SK-N-SH (cell line): ENCODE measurements around the gene FAM170A.

Source experiments
- GATA2 ChIP-seq: sonication (generic); formaldehyde crosslinking; IDR thresholded peaks from 2 replicates; pipeline ENCODE4 v1.5.0; 2020; ENCODE audit warnings: mild to moderate bottlenecking, missing genetic modification reagents
- JUND ChIP-seq: IDR thresholded peaks from 2 replicates; pipeline ENCODE4 v1.4.0; 2012
- POLR2AphosphoS5 ChIP-seq: IDR thresholded peaks from 2 replicates; pipeline ENCODE4 v1.6.1; 2012; ENCODE audit warnings: low read depth, low read length
- RFX5 ChIP-seq: IDR thresholded peaks from 2 replicates; pipeline ENCODE4 v1.6.1; 2012; ENCODE audit warnings: mild to moderate bottlenecking, improper control_type of control experiment, low read length
- SMC3 ChIP-seq: IDR thresholded peaks from 2 replicates; pipeline ENCODE4 v1.6.1; 2012; ENCODE audit warnings: low read depth, low read length, improper control_type of control experiment
- USF1 ChIP-seq: IDR thresholded peaks from 2 replicates; pipeline ENCODE4 v1.4.0; 2012; ENCODE audit warnings: low read depth, borderline replicate concordance
- USF2 ChIP-seq: fragments of 150-350 bp; IDR thresholded peaks from 2 replicates; pipeline ENCODE4 v1.6.1; 2017; ENCODE audit warnings: antibody characterized with exemption, low read length, low read depth, borderline replicate concordance
- ZBTB33 ChIP-seq: IDR thresholded peaks from 2 replicates; pipeline ENCODE4 v1.4.0; 2012; ENCODE audit warnings: low read depth, borderline replicate concordance
- TF ChIP-seq, protein P1 (sequence below): fragments of 200-600 bp; sonication (generic); IDR thresholded peaks from 2 replicates; pipeline ENCODE4 v1.6.1; 2017; ENCODE audit warnings: antibody characterized with exemption, mild to moderate bottlenecking, moderate library complexity
- TF ChIP-seq, protein P2 (sequence below): IDR thresholded peaks from 2 replicates; pipeline ENCODE4 v1.4.0; 2012; ENCODE audit warnings: low read depth

DNA sequence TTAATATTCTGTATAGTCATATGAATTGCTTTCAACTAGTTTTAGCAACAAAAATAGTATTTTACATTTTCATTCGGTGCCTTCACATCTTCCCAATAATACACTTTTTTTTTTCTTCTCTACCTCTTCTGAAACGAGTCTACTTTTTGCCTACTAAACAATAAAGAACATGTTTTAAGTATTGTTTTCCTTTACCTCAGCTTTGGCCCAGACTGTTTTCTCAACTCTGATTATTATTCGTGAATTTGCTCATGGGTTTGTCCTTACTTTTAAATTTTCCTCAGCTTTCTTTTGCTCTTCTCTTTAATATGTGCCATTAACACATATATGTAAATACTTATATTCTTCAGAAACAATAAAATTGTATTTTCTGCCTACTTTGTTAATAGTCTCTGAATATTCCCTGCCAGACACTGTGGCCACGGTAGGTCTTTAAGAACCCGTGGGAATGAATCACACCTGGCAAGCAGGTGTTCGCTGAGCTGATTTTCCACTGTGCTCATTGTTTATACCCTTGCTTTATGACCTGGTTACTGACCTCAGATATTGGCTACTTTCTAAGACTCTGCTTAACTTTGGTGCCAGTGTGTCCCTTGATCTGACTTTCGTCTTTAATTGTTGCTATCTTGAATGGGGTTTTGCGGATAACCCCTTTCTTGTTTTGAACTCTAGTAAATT lies 49.1 kb downstream of the FAM170A start:
- TF ChIP-seq ZBTB33 (no peak), SMC3 (no peak), RFX5 (no peak), POLR2AphosphoS5 (no peak), USF1 (no peak), JUND (no peak), USF2 (no peak), GATA2 (CRISPR knock-in tag) (no peak)
- TF ChIP-seq, protein P1, sequence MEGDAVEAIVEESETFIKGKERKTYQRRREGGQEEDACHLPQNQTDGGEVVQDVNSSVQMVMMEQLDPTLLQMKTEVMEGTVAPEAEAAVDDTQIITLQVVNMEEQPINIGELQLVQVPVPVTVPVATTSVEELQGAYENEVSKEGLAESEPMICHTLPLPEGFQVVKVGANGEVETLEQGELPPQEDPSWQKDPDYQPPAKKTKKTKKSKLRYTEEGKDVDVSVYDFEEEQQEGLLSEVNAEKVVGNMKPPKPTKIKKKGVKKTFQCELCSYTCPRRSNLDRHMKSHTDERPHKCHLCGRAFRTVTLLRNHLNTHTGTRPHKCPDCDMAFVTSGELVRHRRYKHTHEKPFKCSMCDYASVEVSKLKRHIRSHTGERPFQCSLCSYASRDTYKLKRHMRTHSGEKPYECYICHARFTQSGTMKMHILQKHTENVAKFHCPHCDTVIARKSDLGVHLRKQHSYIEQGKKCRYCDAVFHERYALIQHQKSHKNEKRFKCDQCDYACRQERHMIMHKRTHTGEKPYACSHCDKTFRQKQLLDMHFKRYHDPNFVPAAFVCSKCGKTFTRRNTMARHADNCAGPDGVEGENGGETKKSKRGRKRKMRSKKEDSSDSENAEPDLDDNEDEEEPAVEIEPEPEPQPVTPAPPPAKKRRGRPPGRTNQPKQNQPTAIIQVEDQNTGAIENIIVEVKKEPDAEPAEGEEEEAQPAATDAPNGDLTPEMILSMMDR = no peak
- TF ChIP-seq, protein P2, sequence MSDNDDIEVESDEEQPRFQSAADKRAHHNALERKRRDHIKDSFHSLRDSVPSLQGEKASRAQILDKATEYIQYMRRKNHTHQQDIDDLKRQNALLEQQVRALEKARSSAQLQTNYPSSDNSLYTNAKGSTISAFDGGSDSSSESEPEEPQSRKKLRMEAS = no peak
